Stimulated activated CD4-positive, alpha-beta T cell treated with anti-CD3 and anti-CD28 coated beads, Interleukin-4, amount 100 ng/mL, for 48 hours (primary cell): ENCODE data around the gene CADPS.

Experiments used
- DNase-seq, 2 donors: peaks; one replicate each; pipeline ENCODE4 v3.0.0-alpha.2; 2020; ENCODE audit warnings: low read depth in 2 of 2

Gene CADPS

GRCh38 chr3:62873761-62874710 lies 1.2 kb downstream of the CADPS start:
- no peak for DNase-seq

- DNase-seq = no peak
These were observed 1.8 kb downstream of the CADPS start for GRCh38 chr3:62873451-62873760.

- no peak for DNase-seq
These were observed 2.9 kb downstream of the CADPS start for GRCh38 chr3:62872318-62872717.

GRCh38 chr3:62870321-62870720 lies 4.9 kb downstream of the CADPS start:
- no peak for DNase-seq

- DNase-seq = no peak
These were observed 11.6 kb downstream of the CADPS start for GRCh38 chr3:62863648-62864047.

GRCh38 chr3:62859203-62859791 lies 15.9 kb downstream of the CADPS start:
- no peak for DNase-seq

GRCh38 chr3:62845996-62846395 lies 29.2 kb downstream of the CADPS start:
- DNase-seq = no peak

- DNase-seq = no peak
These were observed 31.7 kb downstream of the CADPS start for GRCh38 chr3:62843508-62843907.

GRCh38 chr3:62839748-62840147 lies 35.5 kb downstream of the CADPS start:
- no peak for DNase-seq

- DNase-seq = no peak
These were observed 38.0 kb downstream of the CADPS start for GRCh38 chr3:62837145-62837787.

- DNase-seq = no peak
These were observed 39.5 kb downstream of the CADPS start for GRCh38 chr3:62835554-62836236.

GRCh38 chr3:62833538-62833937 lies 41.7 kb downstream of the CADPS start:
- no peak for DNase-seq

- no peak for DNase-seq
These were observed 42.7 kb downstream of the CADPS start for GRCh38 chr3:62832553-62832952.

- no peak for DNase-seq
These were observed 44.4 kb downstream of the CADPS start for GRCh38 chr3:62830727-62831322.

- DNase-seq = no peak
These were observed 47.7 kb downstream of the CADPS start for GRCh38 chr3:62827550-62827949.

- DNase-seq = no peak
These were observed 50.1 kb downstream of the CADPS start for GRCh38 chr3:62824965-62825592.

- no peak for DNase-seq
These were observed 51.7 kb downstream of the CADPS start for GRCh38 chr3:62823461-62824050.

- no peak for DNase-seq
These were observed 52.3 kb downstream of the CADPS start for GRCh38 chr3:62822905-62823304.

GRCh38 chr3:62818347-62818746 lies 56.9 kb downstream of the CADPS start:
- DNase-seq = no peak

GRCh38 chr3:62817678-62818077 lies 57.5 kb downstream of the CADPS start:
- DNase-seq = no peak

- DNase-seq = no peak
These were observed 59.2 kb downstream of the CADPS start for GRCh38 chr3:62815981-62816380.
